ENCODE data around the gene CELF4. TPM values are rescaled to one million over a fixed set of nuclear protein-coding genes. Genes with fewer than 3 reads are reported as not detected.
A peak's percentile ranks its signal among the peaks of the same experiment; 100 is the strongest.

CELF4 gene
- polyA plus RNA-seq: not detected in 3 replicates
- not detected for polyA plus RNA-seq (2011; ENCODE audit: low read depth)
- polyA plus RNA-seq (2011; cell fraction: cytosol; rRNA removed): not detected in 2 replicates
- not detected in 2 replicates for polyA plus RNA-seq (2011; cell fraction: nucleus; rRNA removed)
- not detected in 2 replicates for polyA plus RNA-seq (2012; ENCODE audit: low replicate concordance)
- polyA minus RNA-seq: not detected in 3 replicates
- not detected for polyA minus RNA-seq (2011; cell fraction: cytosol; rRNA and poly(A)+ RNA removed)
- polyA minus RNA-seq (2011; cell fraction: nucleus; rRNA and poly(A)+ RNA removed): not detected in 2 replicates

GRCh38 chr18:37565101-37565976 lies at the start of gene CELF4:
TSS of gene CELF4 (minus strand) at chr18:37565798.
- Histone ChIP-seq H3K9me1 (ENCODE audit: control insufficient read depth, extremely low read depth, insufficient read depth, low read length) (no peaks in the 10 kb centered on the region), H3K9me3 (ENCODE audit: control insufficient read depth, low read depth, low read length) (no peaks in the 10 kb centered on the region), H2AFZ (ENCODE audit: control insufficient read depth, low read length) (peak within 1 kb of the TSS; percentile 96), H3K4me3 (ENCODE audit: control insufficient read depth in 2 of 3, extremely low read depth in 1 of 3, insufficient read depth in 2 of 3, low read depth in 1 of 3, low read length in 3 of 3) (peak within 1 kb of the TSS; percentile 57 to 84 (median 78)), H3K4me1 (ENCODE audit: control insufficient read depth, extremely low read depth, insufficient read depth, low read length) (peaks cover 3% of the 10 kb centered on the region), H3K36me3 (ENCODE audit: control insufficient read depth in 2 of 2, extremely low read depth in 1 of 2, insufficient read depth in 2 of 2, low read length in 2 of 2) (no peaks in the 10 kb centered on the region), H3K27ac (ENCODE audit: control insufficient read depth, insufficient read depth, low read length) (no peak within 1 kb of the TSS), H3K9ac (ENCODE audit: control insufficient read depth, extremely low read depth, insufficient read depth, low read length) (peak within 1 kb of the TSS; percentile 53), H3K79me2 (ENCODE audit: control insufficient read depth, insufficient read depth, low read length) (no peaks in the 10 kb centered on the region), H4K20me1 (ENCODE audit: control insufficient read depth, extremely low read depth, insufficient read depth, low read length) (no peaks in the 10 kb centered on the region), H3K4me2 (ENCODE audit: control insufficient read depth, extremely low read depth, insufficient read depth, low read depth, low read length) (peak within 1 kb of the TSS; percentile 92), H3K27me3 (ENCODE audit: control insufficient read depth, extremely low read depth, insufficient read depth, low read length) (peaks cover 60% of the 10 kb centered on the region)
- TF ChIP-seq EZH2 (IDR thresholded peaks at IDR 0.05; ENCODE audit: low read length) (peak; percentile 62), CTCF (optimal IDR thresholded peaks at IDR 0.05 in 1 of 3, IDR thresholded peaks at IDR 0.05 in 1 of 3, conservative IDR thresholded peaks at IDR 0.05 in 1 of 3; ENCODE audit: extremely low read depth in 1 of 3, insufficient read depth in 2 of 3, low read length in 3 of 3) (no peak)
- peak; percentile 9 for FAIRE-seq
- dilution Hi-C loops (cut with MboI; ENCODE audit: extremely low pct_ligation_motif_present, low sequenced_read_pairs): no loop called here
- no peak for DNase-seq (ENCODE audit: low read depth, low spot score)

- dilution Hi-C loops (cut with MboI; ENCODE audit: extremely low pct_ligation_motif_present, low sequenced_read_pairs): no loop called here
- Histone ChIP-seq H3K9me1 (ENCODE audit: control insufficient read depth, extremely low read depth, insufficient read depth, low read length) (no peaks in the 10 kb centered on the region), H2AFZ (ENCODE audit: control insufficient read depth, low read length) (no peak overlapping the region), H3K4me2 (ENCODE audit: control insufficient read depth, extremely low read depth, insufficient read depth, low read depth, low read length) (no peak overlapping the region), H3K79me2 (ENCODE audit: control insufficient read depth, insufficient read depth, low read length) (no peaks in the 10 kb centered on the region), H3K4me1 (ENCODE audit: control insufficient read depth, extremely low read depth, insufficient read depth, low read length) (no peaks in the 10 kb centered on the region), H3K9me3 (ENCODE audit: control insufficient read depth, low read depth, low read length) (no peaks in the 10 kb centered on the region), H4K20me1 (ENCODE audit: control insufficient read depth, extremely low read depth, insufficient read depth, low read length) (no peaks in the 10 kb centered on the region), H3K27ac (ENCODE audit: control insufficient read depth, insufficient read depth, low read length) (no peak overlapping the region), H3K27me3 (ENCODE audit: control insufficient read depth, extremely low read depth, insufficient read depth, low read length) (no peaks in the 10 kb centered on the region), H3K36me3 (ENCODE audit: control insufficient read depth in 2 of 2, extremely low read depth in 1 of 2, insufficient read depth in 2 of 2, low read length in 2 of 2) (no peaks in the 10 kb centered on the region), H3K4me3 (ENCODE audit: control insufficient read depth in 2 of 3, extremely low read depth in 1 of 3, insufficient read depth in 2 of 3, low read depth in 1 of 3, low read length in 3 of 3) (no peak overlapping the region), H3K9ac (ENCODE audit: control insufficient read depth, extremely low read depth, insufficient read depth, low read length) (no peak overlapping the region)
- DNase-seq (ENCODE audit: low read depth, low spot score): no peak
- TF ChIP-seq EZH2 (IDR thresholded peaks at IDR 0.05; ENCODE audit: low read length) (no peak), CTCF (optimal IDR thresholded peaks at IDR 0.05 in 1 of 3, IDR thresholded peaks at IDR 0.05 in 1 of 3, conservative IDR thresholded peaks at IDR 0.05 in 1 of 3; ENCODE audit: extremely low read depth in 1 of 3, insufficient read depth in 2 of 3, low read length in 3 of 3) (no peak)
- no peak for FAIRE-seq
These were observed 47.6 kb upstream of the CELF4 start for GRCh38 chr18:37613253-37613565.

Measured in keratinocyte (primary cell).